ENCODE results near the gene RIMBP2.

RIMBP2 gene

DNA sequence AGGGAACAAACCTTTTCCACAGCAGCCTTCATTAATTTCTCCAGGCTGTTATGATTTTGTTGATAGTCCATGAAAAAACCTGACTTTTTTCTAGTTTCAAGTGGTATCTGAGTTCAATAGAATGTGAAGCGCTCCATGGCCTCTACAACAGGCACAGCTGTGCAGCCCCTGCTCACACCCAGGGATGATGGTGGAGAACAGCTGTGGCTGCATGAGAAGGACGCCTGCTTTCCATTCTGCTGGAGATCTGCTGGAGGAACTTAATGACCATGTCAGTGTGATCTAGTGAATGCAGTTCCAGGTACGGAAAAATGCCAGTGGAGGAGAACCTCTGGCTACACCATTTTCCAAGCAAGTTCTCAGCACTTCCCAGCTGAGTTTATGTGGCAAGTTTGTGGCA, 297.8 kb downstream of the RIMBP2 start:
- DNase-seq (ENCODE audit: low read depth): no peak

DNA sequence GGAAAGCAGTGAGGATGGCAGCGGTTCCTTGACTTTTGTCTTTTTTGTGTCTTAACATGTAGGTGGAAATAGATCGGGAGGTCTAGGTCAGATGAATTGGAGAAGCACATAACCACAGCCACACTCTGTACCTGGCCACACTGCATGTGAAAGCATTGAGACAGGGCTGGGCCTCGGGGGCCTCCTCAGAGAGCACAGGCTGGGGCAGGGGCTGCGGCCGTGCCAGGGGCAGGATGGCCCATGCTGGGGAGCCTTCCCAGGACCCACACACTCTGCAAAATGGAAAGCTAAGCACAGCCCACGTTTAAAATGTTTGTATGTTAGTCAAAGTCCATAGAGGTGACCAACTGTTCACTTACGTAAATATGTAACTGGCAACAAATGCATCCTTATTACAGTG, 301.7 kb downstream of the RIMBP2 start:
- no peak for DNase-seq (ENCODE audit: low read depth)

GRCh38 chr12:130413909-130414308, 302.2 kb downstream of the RIMBP2 start:
- DNase-seq (ENCODE audit: low read depth): no peak

- no peak for DNase-seq (ENCODE audit: low read depth)
These were observed 303.7 kb downstream of the RIMBP2 start for GRCh38 chr12:130412384-130412783.

DNA sequence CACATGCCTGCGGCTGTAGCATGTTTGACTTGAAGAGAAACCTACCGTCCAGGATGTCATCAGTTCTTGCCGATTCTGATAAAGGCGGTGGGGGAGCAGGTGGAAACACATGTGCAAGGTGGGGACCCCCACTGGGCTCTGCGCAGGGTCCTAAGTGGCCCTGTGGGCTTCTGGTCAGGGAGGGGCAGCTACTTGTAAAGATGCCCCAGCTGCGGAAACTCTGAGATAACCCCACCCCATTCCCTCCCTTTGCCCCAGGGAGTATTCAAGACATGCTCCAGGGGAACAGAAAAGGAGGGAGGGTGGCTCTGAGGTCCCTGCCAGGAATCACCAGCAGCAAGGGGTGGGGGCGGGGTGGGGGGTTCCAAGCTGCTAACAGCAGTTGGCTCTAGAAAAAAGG, 310.8 kb downstream of the RIMBP2 start:
- no peak for DNase-seq (ENCODE audit: low read depth)

- no peak for DNase-seq (ENCODE audit: low read depth)
These were observed 314.4 kb downstream of the RIMBP2 start for GRCh38 chr12:130401703-130402102.

GRCh38 chr12:130398100-130398848, 317.8 kb downstream of the RIMBP2 start:
- DNase-seq (ENCODE audit: low read depth): no peak

- no peak for DNase-seq (ENCODE audit: low read depth)
These were observed 319.4 kb downstream of the RIMBP2 start for GRCh38 chr12:130396667-130397066.

- DNase-seq (ENCODE audit: low read depth): no peak
These were observed 321.2 kb downstream of the RIMBP2 start for GRCh38 chr12:130394906-130395305.

DNA sequence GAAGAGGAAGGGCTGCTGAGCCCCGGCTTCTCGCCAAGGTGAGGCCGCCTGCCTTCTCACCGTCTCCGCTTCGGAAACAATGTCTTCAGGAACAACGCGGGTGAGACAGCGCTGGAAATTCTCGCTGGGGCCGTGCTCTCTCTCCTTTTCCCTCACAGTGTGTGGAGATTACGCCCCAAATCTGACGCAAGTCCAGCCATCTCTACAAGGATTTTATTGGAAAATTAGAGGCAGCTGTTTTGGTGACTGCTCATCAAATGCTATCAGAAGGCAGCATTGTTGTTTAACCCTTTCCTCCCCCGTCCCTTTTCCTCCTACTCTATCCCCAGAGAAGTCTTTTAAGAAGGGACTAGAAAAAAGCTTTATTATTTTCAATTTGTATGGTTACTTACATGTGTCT, 324.9 kb downstream of the RIMBP2 start:
- DNase-seq (ENCODE audit: low read depth): no peak

DNA sequence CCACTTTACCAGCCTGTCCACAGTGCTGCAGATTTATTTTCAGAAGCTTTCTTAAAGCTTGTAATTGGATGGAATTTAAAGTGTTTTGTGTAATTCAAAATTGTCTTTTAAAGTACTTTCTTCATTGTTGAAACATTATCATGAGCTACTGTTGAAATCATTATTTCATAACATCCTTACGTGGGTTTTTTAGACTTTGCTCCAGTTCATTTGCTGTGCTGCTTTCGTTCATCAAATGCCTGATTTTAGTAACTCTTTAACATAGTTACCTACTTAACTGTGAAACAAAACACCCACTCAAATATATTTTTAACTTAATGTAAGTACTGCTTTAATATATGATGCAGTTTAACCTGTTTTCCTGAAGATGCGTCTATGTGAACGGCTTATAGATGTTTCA, 330.9 kb downstream of the RIMBP2 start:
- no peak for DNase-seq (ENCODE audit: low read depth)

GRCh38 chr12:130384234-130384633, 331.9 kb downstream of the RIMBP2 start:
- DNase-seq (ENCODE audit: low read depth): no peak

GRCh38 chr12:130382818-130383217, 333.3 kb downstream of the RIMBP2 start:
- no peak for DNase-seq (ENCODE audit: low read depth)

GRCh38 chr12:130375296-130376287, 340.5 kb downstream of the RIMBP2 start:
- no peak for DNase-seq (ENCODE audit: low read depth)

DNA sequence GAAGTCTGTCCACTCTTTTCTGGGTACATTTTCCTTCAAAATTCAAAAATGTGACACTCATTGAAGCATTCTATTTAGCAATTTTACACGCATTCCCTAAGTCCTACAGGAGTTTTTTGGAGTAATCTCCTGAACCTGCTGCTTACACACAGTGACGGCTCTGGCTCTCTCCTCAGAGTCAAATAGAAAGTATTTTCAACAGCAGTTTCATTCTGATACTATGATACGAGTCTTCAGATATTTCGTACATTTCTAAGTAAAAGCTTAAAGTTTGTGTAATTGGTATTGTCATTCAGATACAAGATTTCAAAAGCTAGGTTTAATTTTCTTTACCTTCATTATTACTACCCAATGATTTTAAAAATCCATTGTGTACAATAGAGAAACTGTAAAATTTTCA, 342.0 kb downstream of the RIMBP2 start:
- DNase-seq (ENCODE audit: low read depth): no peak

- DNase-seq (ENCODE audit: low read depth): no peak
These were observed 343.2 kb downstream of the RIMBP2 start for GRCh38 chr12:130372936-130373335.

- no peak for DNase-seq (ENCODE audit: low read depth)
These were observed 344.8 kb downstream of the RIMBP2 start for GRCh38 chr12:130371296-130371695.

GRCh38 chr12:130369816-130370215, 346.3 kb downstream of the RIMBP2 start:
- no peak for DNase-seq (ENCODE audit: low read depth)

GRCh38 chr12:130367523-130367922, 348.6 kb downstream of the RIMBP2 start:
- no peak for DNase-seq (ENCODE audit: low read depth)

DNA sequence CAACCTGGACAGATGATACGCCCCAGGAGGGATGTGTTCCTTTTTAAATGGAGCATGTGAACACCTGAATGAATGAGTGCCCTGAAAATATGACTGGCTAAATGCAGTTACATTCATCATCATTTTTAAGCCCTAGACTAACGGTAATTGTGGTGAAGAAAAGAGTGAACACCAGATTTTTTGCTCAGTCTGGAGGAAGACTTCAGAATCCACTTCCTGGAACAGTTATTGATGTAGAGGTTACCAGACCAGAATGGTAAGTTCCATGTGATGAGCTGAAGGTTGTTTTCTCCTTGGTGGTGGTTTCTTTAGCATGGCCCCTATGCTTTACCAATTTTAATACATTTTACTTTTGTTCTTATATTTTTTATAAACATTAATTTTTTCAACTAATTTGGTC, 349.1 kb downstream of the RIMBP2 start:
- DNase-seq (ENCODE audit: low read depth): no peak

GRCh38 chr12:130366159-130366558, 349.9 kb downstream of the RIMBP2 start:
- no peak for DNase-seq (ENCODE audit: low read depth)

GRCh38 chr12:130364578-130364977, 351.5 kb downstream of the RIMBP2 start:
- no peak for DNase-seq (ENCODE audit: low read depth)

GRCh38 chr12:130362060-130362459, 354.0 kb downstream of the RIMBP2 start:
- no peak for DNase-seq (ENCODE audit: low read depth)

All from stromal cell of bone marrow (primary cell).